GM19324 (cell line): ENCODE data around the gene PAK2.
A peak's percentile ranks its signal among the peaks of the same experiment; 100 is the strongest.
"Not testable (repeated sequence)": the region's sequence is repeated elsewhere in the genome, so short reads cannot be mapped to it uniquely, and the experiment has no call there.

Experiments
- ATAC-seq: cut with Tn5 transposase; IDR thresholded peaks from one replicate; pipeline ENCODE4 v1.9.1; 2021; ENCODE audit warnings: mild to moderate bottlenecking, moderate library complexity; ENCODE audit not compliant: unreplicated experiment, low FRiP score

The PAK2 gene

GRCh38 chr3:196839351-196839750, 99.7 kb downstream of the PAK2 start:
- not testable (repeated sequence) for ATAC-seq

DNA sequence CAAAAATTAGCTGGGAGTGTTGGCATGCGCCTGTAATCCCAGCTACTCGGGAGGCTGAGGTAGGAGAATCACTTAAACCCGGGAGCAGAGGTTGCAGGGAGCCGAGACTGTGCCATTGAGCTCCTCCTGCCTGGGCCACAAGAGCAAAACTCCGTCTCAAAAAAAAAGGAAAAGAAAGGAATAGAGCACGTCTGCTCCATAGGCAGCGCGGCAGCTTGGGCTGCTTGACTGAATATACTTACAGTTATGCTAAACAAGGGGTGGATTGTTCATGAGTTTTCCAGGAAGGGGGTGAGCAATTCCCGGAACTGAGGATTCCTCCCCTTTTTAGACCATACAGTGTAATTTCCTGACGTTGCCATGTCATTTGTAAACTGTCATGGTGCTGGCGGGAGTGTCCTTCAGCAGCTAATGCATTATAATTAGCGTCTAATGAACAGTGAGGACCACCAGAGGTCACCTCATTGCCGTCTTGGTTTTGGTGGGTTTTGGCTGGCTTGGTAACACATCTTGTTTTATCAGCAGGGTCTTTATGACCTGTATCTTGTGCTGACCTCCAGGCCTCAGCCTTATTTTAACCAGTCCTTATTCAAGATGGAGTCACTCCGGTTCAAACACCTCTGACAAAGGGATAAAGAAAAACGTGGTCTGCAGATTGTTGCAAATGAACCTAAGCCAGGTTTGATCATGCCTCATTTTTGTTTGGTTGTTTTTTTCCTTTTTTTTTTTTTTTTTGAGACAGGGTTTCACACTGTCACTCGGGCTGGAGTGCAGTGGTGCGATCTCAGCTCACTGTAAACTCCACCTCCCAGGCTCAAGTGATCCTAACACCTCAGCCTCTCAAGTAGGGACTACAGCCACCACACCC, 103.1 kb downstream of the PAK2 start:
- no peak for ATAC-seq

GRCh38 chr3:196843435-196844110, 103.9 kb downstream of the PAK2 start:
- ATAC-seq, result no peak

- ATAC-seq, result not testable (repeated sequence)
These were observed 104.9 kb downstream of the PAK2 start for GRCh38 chr3:196844235-196845219.

DNA sequence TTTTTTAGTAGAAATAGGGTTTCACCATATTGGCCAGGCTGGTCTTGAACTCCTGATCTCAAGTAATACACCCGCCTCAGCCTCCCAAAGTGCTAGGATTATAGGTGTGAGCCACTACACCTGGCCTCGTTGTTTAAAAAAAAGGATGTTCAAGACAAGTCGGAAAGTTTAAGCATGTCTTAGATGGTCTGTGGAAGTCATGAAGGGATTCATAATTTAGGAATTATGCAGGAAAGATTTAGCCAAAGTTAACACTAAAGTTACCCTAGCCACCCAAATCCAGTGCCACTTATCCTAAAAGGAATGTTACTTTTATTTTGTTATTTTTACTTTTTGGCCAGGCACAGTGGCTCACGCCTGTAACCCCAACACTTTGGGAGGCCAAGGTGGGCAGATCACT, 108.7 kb downstream of the PAK2 start:
- ATAC-seq, result not testable (repeated sequence)

- ATAC-seq, result no peak
These were observed 109.6 kb downstream of the PAK2 start for GRCh38 chr3:196849180-196849741.

- ATAC-seq, result not testable (repeated sequence)
These were observed 123.3 kb downstream of the PAK2 start for GRCh38 chr3:196863000-196863399.

GRCh38 chr3:196867155-196867506, 127.5 kb downstream of the PAK2 start:
- no peak for ATAC-seq

DNA sequence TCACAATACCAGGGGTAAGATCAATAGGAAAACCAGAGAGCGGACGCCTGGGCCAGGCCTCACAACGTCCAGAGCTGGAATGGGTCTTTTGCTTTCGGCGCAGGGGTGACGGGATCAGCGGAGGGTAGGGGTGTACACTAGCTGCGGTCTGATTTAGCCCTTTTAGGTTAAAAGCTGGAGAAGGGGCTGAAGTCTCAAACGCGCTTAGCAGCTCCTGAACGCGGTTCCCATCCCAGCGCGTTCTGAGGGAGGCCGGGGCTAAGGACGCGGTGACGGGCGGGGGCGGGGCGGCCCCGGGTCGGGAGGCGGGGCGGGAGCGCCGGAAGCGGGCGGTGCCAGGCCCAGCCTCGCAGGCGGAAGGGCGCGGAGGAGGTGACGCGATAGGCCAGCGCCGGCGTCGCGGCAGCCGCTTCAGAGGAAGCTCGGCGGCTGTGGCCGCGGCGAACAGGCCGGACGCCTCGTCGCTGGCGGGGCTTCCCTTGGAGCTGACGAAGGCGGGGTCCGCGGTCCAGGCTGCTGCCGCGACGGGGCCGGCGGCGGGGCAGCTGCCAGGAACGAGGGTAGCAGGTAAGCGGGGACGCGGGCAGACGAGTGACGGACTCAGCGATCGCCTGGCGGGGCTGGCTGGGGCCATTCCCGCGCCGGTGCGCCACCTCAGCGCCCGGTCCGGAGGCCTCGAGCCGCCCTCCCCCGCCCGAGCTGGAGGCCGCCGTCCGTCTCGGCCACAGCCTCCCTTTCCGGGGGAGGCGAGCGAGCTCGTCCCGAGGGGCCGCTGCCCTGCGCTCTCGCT, 128.0 kb downstream of the PAK2 start, which contains the start of gene SENP5:
Gene SENP5 (plus strand): TSS at position 414 of the 790 bp plus-strand sequence. CDS start 17,262 bp downstream, outside the sequence.
- peak; percentile 97 for ATAC-seq

- ATAC-seq, result peak; percentile 21
These were observed 128.6 kb downstream of the PAK2 start for GRCh38 chr3:196868297-196868661.

DNA sequence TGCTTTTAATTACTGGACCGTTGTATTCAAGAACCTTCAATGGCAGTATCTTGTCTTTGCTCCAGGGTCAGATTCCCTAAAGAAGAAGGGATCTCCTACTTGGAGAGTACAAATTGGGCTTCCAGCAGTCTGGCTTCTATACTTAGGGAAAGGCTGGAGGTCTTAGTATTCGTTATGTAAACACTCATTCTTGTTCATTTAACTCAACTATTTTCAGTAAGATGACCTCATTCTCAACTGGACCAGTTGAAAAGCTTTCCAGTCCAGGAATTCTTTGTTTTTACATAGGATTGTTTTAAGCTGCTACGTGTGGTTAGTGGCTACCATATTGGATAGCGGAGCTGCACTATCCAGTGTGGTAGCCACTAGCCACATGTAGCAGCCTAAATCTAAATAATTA, 132.7 kb downstream of the PAK2 start:
- no peak for ATAC-seq

GRCh38 chr3:196874511-196875094, 134.9 kb downstream of the PAK2 start:
- ATAC-seq, result not testable (repeated sequence)

DNA sequence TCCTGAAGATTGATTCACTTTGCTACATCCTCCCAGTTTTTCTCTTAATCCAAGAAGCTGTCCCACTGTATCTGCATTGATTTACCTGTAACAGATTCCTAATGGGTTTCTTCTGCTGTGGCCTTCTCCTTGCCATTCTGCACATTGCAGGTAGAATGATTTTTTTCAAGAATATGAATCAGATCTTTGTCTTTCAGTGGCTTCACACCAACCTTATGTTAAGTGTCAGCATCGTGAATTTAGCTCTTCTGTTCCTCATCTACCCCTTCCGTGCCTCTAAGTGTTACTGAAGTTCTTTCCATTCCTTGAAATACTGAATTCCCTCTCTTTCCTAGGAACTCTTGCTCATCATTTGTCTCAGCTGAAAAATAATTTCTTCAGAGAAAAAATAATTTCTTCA, 135.6 kb downstream of the PAK2 start:
- no peak for ATAC-seq
